GM12872 (cell line): ENCODE measurements around the gene MAB21L3.

Source experiments
- CTCF ChIP-seq: IDR thresholded peaks from 3 replicates; pipeline ENCODE4 v1.5.1; 2011; ENCODE audit warnings: low read depth, mild to moderate bottlenecking, low read length, moderate library complexity; ENCODE audit not compliant: insufficient read depth

The MAB21L3 gene

DNA sequence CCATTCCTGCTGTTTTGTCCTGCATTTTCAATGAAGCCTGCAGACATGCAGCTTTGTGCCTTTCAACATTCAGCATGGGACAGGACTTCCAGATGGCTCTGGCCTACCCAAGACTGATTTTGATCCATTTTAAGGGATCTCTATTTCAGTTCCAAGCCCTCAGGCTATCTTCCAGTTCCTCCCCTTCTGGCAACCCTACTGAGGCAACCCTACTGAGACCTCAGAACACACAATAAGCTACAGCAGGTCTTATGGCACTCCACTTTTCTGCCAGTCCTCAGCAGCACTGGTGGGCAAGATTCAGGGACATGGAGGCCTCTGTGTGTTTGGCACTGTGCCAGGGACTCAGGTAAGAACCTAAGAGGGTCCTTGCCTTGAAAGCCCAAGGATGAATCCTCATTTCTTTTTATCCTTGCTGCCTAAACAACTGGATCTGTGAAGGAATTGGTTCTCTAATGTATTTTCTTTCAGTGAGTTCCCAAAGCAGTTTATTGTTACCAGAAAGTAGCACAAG, 50.7 kb downstream of the MAB21L3 start:
- TF ChIP-seq CTCF: no peak

DNA sequence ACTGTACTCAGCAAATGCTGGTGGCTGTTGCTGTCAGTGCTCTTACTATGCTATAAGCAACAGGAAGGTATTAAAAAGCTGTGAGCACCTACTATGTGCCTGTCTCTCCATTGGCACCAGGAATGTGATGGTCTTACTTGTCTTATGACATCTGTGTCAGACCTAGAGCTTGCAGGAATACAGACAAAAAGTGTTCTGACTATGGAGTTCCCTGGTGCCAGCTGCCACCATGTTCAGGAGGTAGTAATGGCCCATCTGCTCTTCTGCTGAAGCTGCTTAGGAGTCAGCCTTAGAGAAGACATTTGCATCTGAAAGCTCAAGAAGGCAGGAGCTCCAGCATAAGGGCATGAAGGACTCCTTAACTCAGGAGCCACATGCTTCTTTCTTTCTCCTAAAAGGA, 52.3 kb downstream of the MAB21L3 start:
- no peak for TF ChIP-seq CTCF

GRCh38 chr1:116164150-116164549, 53.0 kb downstream of the MAB21L3 start:
- no peak for TF ChIP-seq CTCF

DNA sequence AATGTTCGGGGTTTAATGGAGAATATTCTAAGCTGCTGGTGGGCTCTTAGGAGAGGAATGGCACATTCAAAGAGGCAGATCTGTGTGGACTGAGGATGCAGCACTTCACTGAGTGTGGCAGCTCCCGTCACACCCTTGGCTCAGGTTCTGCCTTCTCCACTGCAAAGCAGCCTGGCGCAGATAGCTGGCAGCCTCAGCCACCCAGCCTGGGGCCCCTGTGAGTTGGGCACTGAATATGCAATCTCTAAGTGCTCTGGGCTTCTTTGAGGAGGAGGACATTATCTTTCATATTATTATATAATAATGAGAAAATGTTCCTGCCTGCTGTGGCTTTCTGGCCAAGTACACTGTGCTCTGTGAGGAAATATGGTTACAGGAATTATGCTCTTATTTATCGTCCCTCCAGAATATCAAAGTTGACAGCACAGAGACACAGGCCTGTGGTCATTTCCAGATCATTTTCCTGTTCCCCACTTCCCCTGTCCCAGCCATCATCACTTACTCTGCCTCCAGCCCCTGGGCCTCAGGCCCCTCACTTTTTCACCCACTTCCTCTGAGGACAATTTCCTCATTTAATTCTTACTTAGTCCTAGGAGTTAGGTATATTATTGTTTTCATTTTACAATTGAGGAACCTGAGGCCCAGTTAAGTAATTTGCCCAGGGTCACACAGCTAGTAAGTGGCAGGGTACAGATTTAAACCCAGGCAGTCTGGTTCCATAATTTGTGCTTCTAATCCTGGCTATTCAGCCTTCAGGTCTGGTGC, 53.6 kb downstream of the MAB21L3 start:
- no peak for TF ChIP-seq CTCF

GRCh38 chr1:116165572-116165971, 54.4 kb downstream of the MAB21L3 start:
- no peak for TF ChIP-seq CTCF

- no peak for TF ChIP-seq CTCF
These were observed 54.9 kb downstream of the MAB21L3 start for GRCh38 chr1:116166011-116166571.

- no peak for TF ChIP-seq CTCF
These were observed 55.5 kb downstream of the MAB21L3 start for GRCh38 chr1:116166655-116167054.
